IPS-18a (cell line): ENCODE measurements around the gene STK25.

ENCODE experiments used
- H3K27ac ChIP-seq: one replicate; pipeline ENCODE4 v1.5.1; 2013; ENCODE audit warnings: low read length
- H3K27me3 ChIP-seq: one replicate; pipeline ENCODE4 v1.6.1; 2013; ENCODE audit warnings: mild to moderate bottlenecking, low read length; ENCODE audit not compliant: control insufficient read depth, insufficient read depth
- H3K36me3 ChIP-seq: one replicate; pipeline ENCODE4 v1.6.1; 2013; ENCODE audit warnings: low read depth, low read length; ENCODE audit not compliant: control insufficient read depth
- H3K4me1 ChIP-seq: one replicate; pipeline ENCODE4 v1.6.1; 2013; ENCODE audit warnings: low read depth, low read length; ENCODE audit not compliant: control insufficient read depth
- H3K4me3 ChIP-seq: one replicate; pipeline ENCODE4 v1.5.1; 2013; ENCODE audit warnings: low read length
- H3K9ac ChIP-seq: one replicate; pipeline ENCODE4 v1.6.1; 2013; ENCODE audit warnings: mild to moderate bottlenecking, low read length, moderate library complexity
- H3K9me3 ChIP-seq: one replicate; pipeline ENCODE4 v1.6.1; 2013; ENCODE audit warnings: low read depth, low read length; ENCODE audit not compliant: control insufficient read depth

Gene STK25

GRCh38 chr2:241547781-241548450 lies 39.5 kb upstream of the STK25 start:
- Histone ChIP-seq H3K9me3 (no peaks in the 10 kb centered on the region), H3K4me3 (no peak overlapping the region), H3K27ac (no peak overlapping the region), H3K9ac (no peak overlapping the region), H3K4me1 (peaks cover 5% of the 10 kb centered on the region), H3K36me3 (no peaks in the 10 kb centered on the region), H3K27me3 (peaks cover 5% of the 10 kb centered on the region)

- no peak overlapping the region for H3K9ac ChIP-seq
Observed at GRCh38 chr2:241546771-241547498, 38.6 kb upstream of the STK25 start.

GRCh38 chr2:241545523-241546473 lies 37.4 kb upstream of the STK25 start:
- H3K9me3 ChIP-seq: no peaks in the 10 kb centered on the region
- no peaks in the 10 kb centered on the region for H3K36me3 ChIP-seq
- no peak overlapping the region for H3K4me3 ChIP-seq
- peaks cover 23% of the 10 kb centered on the region for H3K27me3 ChIP-seq
- no peak overlapping the region for H3K9ac ChIP-seq
- H3K4me1 ChIP-seq: peaks cover 5% of the 10 kb centered on the region
- H3K27ac ChIP-seq: no peak overlapping the region

More at GRCh38 chr2:241546771-241547498, 38.6 kb upstream of the STK25 start:
- H3K4me3 ChIP-seq: no peak overlapping the region
- no peaks in the 10 kb centered on the region for H3K36me3 ChIP-seq
- no peaks in the 10 kb centered on the region for H3K9me3 ChIP-seq
- peaks cover 15% of the 10 kb centered on the region for H3K27me3 ChIP-seq
- peaks cover 5% of the 10 kb centered on the region for H3K4me1 ChIP-seq
- no peak overlapping the region for H3K27ac ChIP-seq

- no peak overlapping the region for H3K27ac ChIP-seq
- no peaks in the 10 kb centered on the region for H3K36me3 ChIP-seq
- no peak overlapping the region for H3K4me3 ChIP-seq
- peaks cover 30% of the 10 kb centered on the region for H3K27me3 ChIP-seq
- peaks cover 5% of the 10 kb centered on the region for H3K4me1 ChIP-seq
- H3K9ac ChIP-seq: no peak overlapping the region
- H3K9me3 ChIP-seq: no peaks in the 10 kb centered on the region
Observed at GRCh38 chr2:241545106-241545505, 36.7 kb upstream of the STK25 start.

GRCh38 chr2:241542278-241542605 lies 33.9 kb upstream of the STK25 start:
- Histone ChIP-seq H3K27me3 (peaks cover 34% of the 10 kb centered on the region), H3K9ac (no peak overlapping the region), H3K27ac (no peak overlapping the region), H3K36me3 (no peaks in the 10 kb centered on the region), H3K4me1 (peaks cover 5% of the 10 kb centered on the region), H3K4me3 (no peak overlapping the region), H3K9me3 (no peaks in the 10 kb centered on the region)

- peak overlapping the region; percentile 40 for H3K4me3 ChIP-seq
- H3K4me1 ChIP-seq: peaks cover 1% of the 10 kb centered on the region
- no peak overlapping the region for H3K9ac ChIP-seq
- no peaks in the 10 kb centered on the region for H3K9me3 ChIP-seq
- H3K27ac ChIP-seq: no peak overlapping the region
- H3K27me3 ChIP-seq: peaks cover 34% of the 10 kb centered on the region
- no peaks in the 10 kb centered on the region for H3K36me3 ChIP-seq
Observed at GRCh38 chr2:241541564-241542277, 33.3 kb upstream of the STK25 start.

- peak overlapping the region; percentile 49 for H3K4me3 ChIP-seq
- no peaks in the 10 kb centered on the region for H3K36me3 ChIP-seq
- H3K27ac ChIP-seq: no peak overlapping the region
- H3K9me3 ChIP-seq: no peaks in the 10 kb centered on the region
- H3K27me3 ChIP-seq: peaks cover 34% of the 10 kb centered on the region
- H3K9ac ChIP-seq: no peak overlapping the region
- no peaks in the 10 kb centered on the region for H3K4me1 ChIP-seq
Observed at GRCh38 chr2:241540771-241541561, 32.6 kb upstream of the STK25 start.

GRCh38 chr2:241540401-241540770 lies 32.0 kb upstream of the STK25 start:
- H3K27ac ChIP-seq: no peak overlapping the region
- H3K36me3 ChIP-seq: no peaks in the 10 kb centered on the region
- peaks cover 34% of the 10 kb centered on the region for H3K27me3 ChIP-seq
- no peak overlapping the region for H3K9ac ChIP-seq
- H3K9me3 ChIP-seq: no peaks in the 10 kb centered on the region
- H3K4me1 ChIP-seq: no peaks in the 10 kb centered on the region
- H3K4me3 ChIP-seq: peak overlapping the region; percentile 49

GRCh38 chr2:241539616-241540374 lies 31.4 kb upstream of the STK25 start:
- no peaks in the 10 kb centered on the region for H3K9me3 ChIP-seq
- no peak overlapping the region for H3K9ac ChIP-seq
- no peak overlapping the region for H3K27ac ChIP-seq
- H3K4me3 ChIP-seq: no peak overlapping the region
- H3K36me3 ChIP-seq: no peaks in the 10 kb centered on the region
- no peaks in the 10 kb centered on the region for H3K4me1 ChIP-seq
- peaks cover 34% of the 10 kb centered on the region for H3K27me3 ChIP-seq
